Measurements from ENCODE around the gene HABP4. TPM values are rescaled to one million over a fixed set of nuclear protein-coding genes. Genes with fewer than 3 reads are reported as not detected.

HABP4 gene
- total and polyA plus RNA-seq, 2 donors from 2014 or later = 20.9 to 37.5 TPM

GRCh38 chr9:96423322-96423984, 26.5 kb upstream of the HABP4 start:
- H3K36me3 ChIP-seq (ENCODE audit: control insufficient read depth in 2 of 3, insufficient read depth in 3 of 3, low read length in 3 of 3) = no peaks in the 10 kb centered on the region
- FAIRE-seq (no peak), DNase-seq (no peak)

GRCh38 chr9:96423985-96424336, 26.0 kb upstream of the HABP4 start:
- Histone ChIP-seq H3K9ac (ENCODE audit: low read length in 3 of 3) (no peak overlapping the region), H3K4me1 (ENCODE audit: control insufficient read depth in 2 of 3, insufficient read depth in 2 of 3, low read depth in 1 of 3, low read length in 3 of 3) (peaks cover 5 to 20% (median 11%) of the 10 kb centered on the region in 3 donors), H3K27me3 (ENCODE audit: control insufficient read depth, insufficient read depth, low read length) (no peaks in the 10 kb centered on the region), H3K36me3 (ENCODE audit: control insufficient read depth in 2 of 3, insufficient read depth in 3 of 3, low read length in 3 of 3) (no peaks in the 10 kb centered on the region), H3K9me3 (ENCODE audit: control insufficient read depth in 2 of 3, insufficient read depth in 1 of 3, low read length in 3 of 3) (no peaks in the 10 kb centered on the region), H3K4me3 (ENCODE audit: low read length in 3 of 3) (no peak overlapping the region), H3K27ac (ENCODE audit: low read depth in 2 of 2, low read length in 2 of 2) (no peak overlapping the region)
- TF ChIP-seq CTCF (IDR thresholded peaks at IDR 0.05; ENCODE audit: borderline replicate concordance, extremely low read depth, insufficient read depth) = no peak
- FAIRE-seq (no peak), DNase-seq (no peak)
- intact Hi-C loops (cut with DNase I) = no loop called here

More at GRCh38 chr9:96423322-96423984, 26.5 kb upstream of the HABP4 start:
- intact Hi-C loops (cut with DNase I) = no loop called here
- no peak overlapping the region for H3K4me3 ChIP-seq (ENCODE audit: low read length in 3 of 3)
- H3K27me3 ChIP-seq (ENCODE audit: control insufficient read depth, insufficient read depth, low read length) = no peaks in the 10 kb centered on the region
- no peak for TF ChIP-seq CTCF (IDR thresholded peaks at IDR 0.05; ENCODE audit: borderline replicate concordance, extremely low read depth, insufficient read depth)
- no peak overlapping the region for H3K9ac ChIP-seq (ENCODE audit: low read length in 3 of 3)
- peaks cover 5 to 20% (median 11%) of the 10 kb centered on the region in 3 donors for H3K4me1 ChIP-seq (ENCODE audit: control insufficient read depth in 2 of 3, insufficient read depth in 2 of 3, low read depth in 1 of 3, low read length in 3 of 3)
- no peak overlapping the region for H3K27ac ChIP-seq (ENCODE audit: low read depth in 2 of 2, low read length in 2 of 2)
- H3K9me3 ChIP-seq (ENCODE audit: control insufficient read depth in 2 of 3, insufficient read depth in 1 of 3, low read length in 3 of 3) = no peaks in the 10 kb centered on the region

- Histone ChIP-seq H3K27me3 (ENCODE audit: control insufficient read depth, insufficient read depth, low read length) (no peaks in the 10 kb centered on the region), H3K4me1 (ENCODE audit: control insufficient read depth in 2 of 3, insufficient read depth in 2 of 3, low read depth in 1 of 3, low read length in 3 of 3) (peaks cover 4 to 7% (median 5%) of the 10 kb centered on the region in 3 donors), H3K27ac (ENCODE audit: low read depth in 2 of 2, low read length in 2 of 2) (no peak overlapping the region), H3K4me3 (ENCODE audit: low read length in 3 of 3) (no peak overlapping the region), H3K9me3 (ENCODE audit: control insufficient read depth in 2 of 3, insufficient read depth in 1 of 3, low read length in 3 of 3) (no peaks in the 10 kb centered on the region), H3K9ac (ENCODE audit: low read length in 3 of 3) (no peak overlapping the region), H3K36me3 (ENCODE audit: control insufficient read depth in 2 of 3, insufficient read depth in 3 of 3, low read length in 3 of 3) (no peaks in the 10 kb centered on the region)
- FAIRE-seq (no peak), DNase-seq (no peak)
- no peak for TF ChIP-seq CTCF (IDR thresholded peaks at IDR 0.05; ENCODE audit: borderline replicate concordance, extremely low read depth, insufficient read depth)
- intact Hi-C loops (cut with DNase I) = no loop called here
These were observed 24.3 kb upstream of the HABP4 start for GRCh38 chr9:96425500-96426169.

Data from kidney (tissue), 14 donors.